ENCODE results near the gene CES2. TPM values are rescaled to one million over a fixed set of nuclear protein-coding genes. Genes with fewer than 3 reads are reported as not detected.
A peak's percentile ranks its signal among the peaks of the same experiment; 100 is the strongest.

The CES2 gene
- total RNA-seq, 4 donors from 2014 or later: 25.1 to 34.3 (median 28.1) TPM

DNA sequence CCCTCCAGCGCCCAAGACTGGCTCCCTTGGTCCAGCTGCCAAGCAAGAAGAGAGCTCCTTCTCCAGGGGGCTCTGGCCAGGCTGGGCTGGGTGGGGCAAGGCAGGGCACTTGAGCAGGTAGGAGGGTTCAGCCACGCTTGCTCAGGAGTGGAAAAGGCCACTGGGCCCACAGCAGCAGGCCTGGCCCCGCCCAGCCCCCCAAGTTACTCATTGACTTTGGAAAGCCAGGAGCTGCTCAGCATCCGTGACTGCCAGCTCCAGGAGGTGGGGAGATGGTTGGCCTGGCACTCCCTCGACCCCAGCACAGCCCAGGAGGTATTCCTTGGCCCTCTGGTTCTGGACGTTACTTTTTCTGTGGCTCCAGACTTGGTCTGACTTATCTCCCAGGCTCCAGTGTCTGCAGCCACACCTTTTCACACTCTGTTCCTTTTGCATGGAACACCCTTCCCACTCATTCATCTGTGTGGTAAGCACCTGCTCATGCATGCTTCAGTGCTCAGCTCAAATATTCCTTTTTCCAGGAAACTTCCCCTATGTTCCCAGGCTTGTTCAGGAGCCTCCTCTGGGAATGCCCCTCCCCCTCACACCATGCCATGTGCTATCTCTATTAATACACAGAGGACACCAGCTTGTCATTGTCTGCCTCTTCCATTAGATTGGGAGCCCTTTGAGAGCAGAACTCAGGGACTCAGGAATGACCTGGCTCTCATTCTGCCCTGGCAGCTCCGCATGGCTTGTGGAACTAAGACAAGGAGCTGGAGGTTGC is 16.3 kb upstream of the CES2 start, which contains the start of gene CDH16:
Gene CDH16, minus strand, starts transcription at position 83 of the 766 bp plus-strand sequence. CDS start 820 bp downstream, outside the sequence.
- ATAC-seq (ENCODE audit: low FRiP score) (no peak), DNase-seq (ENCODE audit: low spot score) (no peak)
- TF ChIP-seq, protein P1, sequence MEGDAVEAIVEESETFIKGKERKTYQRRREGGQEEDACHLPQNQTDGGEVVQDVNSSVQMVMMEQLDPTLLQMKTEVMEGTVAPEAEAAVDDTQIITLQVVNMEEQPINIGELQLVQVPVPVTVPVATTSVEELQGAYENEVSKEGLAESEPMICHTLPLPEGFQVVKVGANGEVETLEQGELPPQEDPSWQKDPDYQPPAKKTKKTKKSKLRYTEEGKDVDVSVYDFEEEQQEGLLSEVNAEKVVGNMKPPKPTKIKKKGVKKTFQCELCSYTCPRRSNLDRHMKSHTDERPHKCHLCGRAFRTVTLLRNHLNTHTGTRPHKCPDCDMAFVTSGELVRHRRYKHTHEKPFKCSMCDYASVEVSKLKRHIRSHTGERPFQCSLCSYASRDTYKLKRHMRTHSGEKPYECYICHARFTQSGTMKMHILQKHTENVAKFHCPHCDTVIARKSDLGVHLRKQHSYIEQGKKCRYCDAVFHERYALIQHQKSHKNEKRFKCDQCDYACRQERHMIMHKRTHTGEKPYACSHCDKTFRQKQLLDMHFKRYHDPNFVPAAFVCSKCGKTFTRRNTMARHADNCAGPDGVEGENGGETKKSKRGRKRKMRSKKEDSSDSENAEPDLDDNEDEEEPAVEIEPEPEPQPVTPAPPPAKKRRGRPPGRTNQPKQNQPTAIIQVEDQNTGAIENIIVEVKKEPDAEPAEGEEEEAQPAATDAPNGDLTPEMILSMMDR (IDR thresholded peaks at IDR 0.05): no peak

DNA sequence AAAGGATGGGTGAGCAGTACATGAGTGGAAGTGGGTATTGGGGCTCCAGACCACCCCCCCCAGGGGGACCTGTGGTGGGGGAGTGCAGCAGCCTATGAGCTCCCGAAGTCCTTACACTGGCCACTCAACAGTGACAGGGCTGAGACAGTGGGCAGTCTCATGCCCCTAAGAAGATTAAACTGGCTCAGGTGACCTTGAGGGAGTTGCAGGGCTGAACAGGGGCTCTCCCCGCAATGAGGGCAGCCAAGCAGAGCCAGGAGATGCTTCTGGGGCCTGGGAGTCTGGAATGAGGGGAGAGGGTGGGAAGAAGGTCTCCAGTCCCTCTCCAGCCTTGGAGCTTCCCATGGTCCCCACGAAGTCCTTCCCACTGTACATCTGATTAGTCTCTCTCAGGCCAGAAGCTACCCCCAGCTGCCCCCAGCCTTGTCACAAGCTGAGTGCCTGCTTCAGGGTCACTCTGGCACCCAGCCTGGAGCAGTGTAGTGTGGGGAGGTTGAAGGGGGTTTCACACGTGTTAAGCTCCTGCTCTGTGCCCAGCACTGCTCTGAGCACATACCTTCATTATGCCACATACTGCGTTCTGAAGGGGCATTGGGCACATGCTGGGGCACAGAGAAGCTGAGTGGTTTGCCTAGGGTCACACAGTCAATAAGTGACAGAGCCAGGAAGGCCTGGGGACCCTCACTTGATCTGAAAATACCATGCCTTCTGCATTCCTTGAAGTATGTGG is 15.6 kb upstream of the CES2 start:
- TF ChIP-seq, protein P1 (IDR thresholded peaks at IDR 0.05): no peak
- DNase-seq (ENCODE audit: low spot score) (no peak), ATAC-seq (ENCODE audit: low FRiP score) (no peak)

DNA sequence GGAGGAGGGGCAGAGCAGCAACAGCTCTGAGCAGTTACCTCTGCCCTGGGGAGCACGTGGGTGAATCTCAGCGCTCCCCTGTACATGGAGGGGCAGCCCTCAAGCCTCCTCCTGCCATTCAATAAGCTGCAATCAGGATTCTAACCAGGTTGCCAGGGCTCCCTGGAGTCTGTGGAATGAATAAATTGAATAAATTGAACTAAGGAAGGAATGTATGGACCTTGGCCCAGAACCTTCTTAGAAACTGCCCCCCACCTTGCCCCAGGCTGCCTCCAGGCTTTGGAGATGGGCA is 15.1 kb upstream of the CES2 start:
- no peak for ATAC-seq (ENCODE audit: low FRiP score)
- TF ChIP-seq, protein P1 (IDR thresholded peaks at IDR 0.05): no peak
- DNase-seq (ENCODE audit: low spot score): no peak

DNA sequence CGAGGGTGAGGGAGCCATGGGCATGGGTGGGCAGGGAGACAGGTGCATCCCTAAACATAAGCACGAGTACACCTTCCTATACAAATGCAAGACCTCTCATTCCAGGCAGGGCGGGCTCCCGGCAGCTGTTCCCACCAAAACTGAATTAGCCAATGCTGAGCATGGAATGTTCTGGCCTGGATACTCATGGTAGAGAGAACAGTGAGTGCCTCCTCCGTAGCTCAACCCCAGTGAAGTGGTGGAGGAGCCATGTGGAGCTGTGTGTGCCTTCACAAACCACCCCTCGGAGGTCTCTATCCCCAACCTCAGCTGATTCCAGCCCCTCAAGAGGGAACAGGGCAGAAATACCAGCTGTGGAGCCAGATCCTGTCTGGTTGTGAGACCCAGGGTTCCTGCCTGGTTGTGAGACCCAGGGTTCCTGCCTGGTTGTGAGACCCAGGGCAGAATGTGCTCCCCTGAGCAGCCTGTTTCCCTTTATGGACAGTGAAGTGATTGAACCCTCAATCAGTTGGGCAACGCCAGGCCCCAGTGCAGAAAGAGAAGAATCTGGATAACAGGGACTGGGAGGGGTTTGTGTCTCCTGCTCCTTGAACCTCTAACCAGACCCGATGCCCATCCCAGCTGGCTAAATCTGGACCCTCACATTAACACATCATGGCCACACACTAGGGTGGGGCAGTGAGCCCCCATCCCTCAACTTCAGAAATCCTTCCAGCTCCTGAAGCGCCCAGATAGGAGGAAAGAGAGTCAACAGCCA is 14.2 kb upstream of the CES2 start:
- DNase-seq (ENCODE audit: low spot score) (no peak), ATAC-seq (ENCODE audit: low FRiP score) (no peak)
- TF ChIP-seq, protein P1 (IDR thresholded peaks at IDR 0.05): no peak

DNA sequence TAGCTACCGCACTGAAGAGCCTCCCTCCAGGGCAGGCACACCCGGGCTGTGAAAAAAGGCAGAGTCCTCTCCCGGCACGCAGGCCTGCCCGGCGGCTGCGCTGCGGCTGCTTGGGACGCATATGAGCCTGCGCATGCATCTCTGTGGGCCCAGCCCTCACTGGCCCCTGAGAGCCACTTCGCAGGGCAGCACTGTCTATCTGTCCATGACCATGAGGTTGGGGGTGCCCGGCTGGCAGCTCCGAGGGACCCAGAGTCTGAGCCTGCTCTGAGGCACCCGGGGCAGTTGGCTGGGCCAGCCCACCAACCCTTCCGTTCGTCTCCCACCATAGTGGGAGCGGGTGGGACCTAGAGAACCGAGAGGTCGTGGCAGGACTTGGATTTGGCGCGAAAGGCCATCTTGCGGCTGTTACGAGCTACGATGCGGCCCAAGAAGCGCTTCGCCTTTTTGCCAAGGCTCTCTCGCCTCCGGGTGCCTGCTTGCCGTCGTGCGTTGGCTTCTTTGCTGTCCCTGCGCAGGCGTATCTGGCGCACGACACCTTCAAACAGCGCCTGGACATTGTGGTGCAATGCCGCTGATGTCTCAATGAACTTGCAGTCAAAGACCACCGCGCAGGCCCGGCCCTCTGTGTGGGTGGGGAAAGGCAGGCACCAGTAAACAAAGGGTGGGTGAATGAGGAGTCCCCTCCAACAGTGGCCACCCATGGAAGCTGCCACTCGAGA is 13.4 kb upstream of the CES2 start:
- ATAC-seq (ENCODE audit: low FRiP score) (no peak), DNase-seq (ENCODE audit: low spot score) (no peak)
- TF ChIP-seq, protein P1 (IDR thresholded peaks at IDR 0.05): no peak

DNA sequence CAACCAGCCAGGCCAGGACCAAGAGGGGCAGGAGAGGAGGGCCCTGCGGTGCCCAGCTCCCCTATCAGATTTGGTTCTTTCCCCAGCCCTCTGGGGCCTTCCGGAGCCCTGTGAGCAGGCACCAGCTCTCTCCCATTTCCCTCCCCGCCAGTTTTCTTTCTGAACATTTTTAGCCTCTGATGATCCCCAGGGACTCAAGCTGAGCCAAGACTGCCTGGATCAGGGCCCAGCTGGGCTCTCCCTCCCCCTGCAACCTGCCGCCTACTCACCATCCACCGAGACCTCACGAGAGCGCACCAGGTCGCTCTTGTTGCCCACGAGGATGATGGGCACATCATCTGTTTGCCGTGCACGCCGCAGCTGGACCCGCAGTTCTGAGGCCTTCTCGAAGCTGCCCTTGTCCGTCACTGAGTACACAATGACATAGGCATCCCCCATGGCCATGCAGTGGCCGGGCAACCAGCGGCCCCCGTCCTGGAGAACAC is 12.0 kb upstream of the CES2 start:
- ATAC-seq (ENCODE audit: low FRiP score): peak; percentile 60

More for the DNA sequence above, 12.0 kb upstream of the CES2 start:
- DNase-seq (ENCODE audit: low spot score): no peak
- TF ChIP-seq, protein P1 (IDR thresholded peaks at IDR 0.05): no peak
